GM12878 (cell line): ENCODE measurements around the gene EEFSEC. TPM values are rescaled to one million over a fixed set of nuclear protein-coding genes. Genes with fewer than 3 reads are reported as not detected.

Experiments used
- ATAC-seq: fragments of 200-7000 bp; cut with Tn5 transposase; 3 replicates; pipeline ENCODE4 v1.9.1; 2020; ENCODE audit warnings: mild to moderate bottlenecking, moderate library complexity
- BruUV-seq: library from RNA; stranded (reverse); fragments of 400-500 nt; replicated peaks from 2 replicates; lab custom pipeline; 2021; lab: Mats Ljungman, UMichigan
- CTCF ChIA-PET: fragments of 300-600 bp; sonication (Branson Sonifier 250); formaldehyde crosslinking; extraction: SDS; loops from one replicate; lab custom pipeline; 2021; ENCODE audit warnings: inconsistent platforms; lab: Yijun Ruan, JAX
- POLR2A ChIA-PET: fragments of 350-600 bp; formaldehyde crosslinking; extraction: SDS; loops from one replicate; lab custom pipeline; 2021; ENCODE audit warnings: inconsistent platforms; lab: Charles Lee
- RAD21 ChIA-PET: fragments of 300-600 bp; sonication (Branson Sonifier 250); formaldehyde crosslinking; loops from one replicate; lab custom pipeline; 2023; ENCODE audit warnings: antibody characterized with exemption; ENCODE audit not compliant: unreplicated experiment; lab: Charles Lee
- SMC1A ChIA-PET: fragments of 300-600 bp; sonication (Branson Sonifier 250); formaldehyde crosslinking; loops from one replicate; lab custom pipeline; 2023; ENCODE audit not compliant: unreplicated experiment, uncharacterized antibody; lab: Charles Lee
- DNase-seq: peaks from one replicate; pipeline ENCODE4 v3.0.0-alpha.2; 2011; ENCODE audit warnings: low read depth, low spot score
- FAIRE-seq: peaks from 3 replicates; lab custom pipeline; 2011; peaks lifted over from hg19 to GRCh38; lab: Jason Lieb, UNC
- H2AFZ ChIP-seq: 2 replicates; pipeline ENCODE4 v1.6.0; 2011; ENCODE audit warnings: low read depth, low read length, control low read depth; ENCODE audit not compliant: control insufficient read depth
- H3K27ac ChIP-seq: 2 replicates; pipeline ENCODE4 v1.5.1; 2011; ENCODE audit warnings: control low read depth; ENCODE audit not compliant: control insufficient read depth, insufficient read depth
- H3K27me3 ChIP-seq, 2 experiments: replicated peaks in 1 of 2; 2 replicates each; pipeline versions ENCODE4 v1.6.0 to v1.6.1; 2011; ENCODE audit warnings: low read length in 1 of 2; ENCODE audit not compliant: control insufficient read depth in 2 of 2, insufficient read depth in 2 of 2
- H3K36me3 ChIP-seq, 2 experiments: 2 replicates each; pipeline ENCODE4 v1.5.1; 2011; ENCODE audit warnings: low read length in 1 of 2; ENCODE audit not compliant: control insufficient read depth in 2 of 2, insufficient read depth in 2 of 2
- H3K4me1 ChIP-seq: 2 replicates; pipeline ENCODE4 v1.6.1; 2011; ENCODE audit warnings: mild to moderate bottlenecking, low read length, moderate library complexity, mixed read lengths; ENCODE audit not compliant: control insufficient read depth, insufficient read depth
- H3K4me2 ChIP-seq: 2 replicates; pipeline ENCODE4 v1.6.0; 2011; ENCODE audit warnings: control low read depth; ENCODE audit not compliant: control insufficient read depth, insufficient read depth
- H3K4me3 ChIP-seq: fragments of 200-600 bp; sonication (generic); 2 replicates; pipeline ENCODE4 v1.5.1; 2016
- H3K79me2 ChIP-seq: 2 replicates; pipeline ENCODE4 v1.6.0; 2011; ENCODE audit warnings: low read length; ENCODE audit not compliant: control insufficient read depth, insufficient read depth
- H3K9ac ChIP-seq: 2 replicates; pipeline ENCODE4 v1.8.0; 2011; ENCODE audit warnings: low read length, control low read depth, mixed read lengths; ENCODE audit not compliant: control insufficient read depth, insufficient read depth
- H3K9me3 ChIP-seq: replicated peaks from 3 replicates; pipeline ENCODE4 v1.5.1; 2011; ENCODE audit warnings: mild to moderate bottlenecking, low read length; ENCODE audit not compliant: control insufficient read depth, insufficient read depth
- H4K20me1 ChIP-seq: 2 replicates; pipeline ENCODE4 v1.6.0; 2011; ENCODE audit not compliant: control insufficient read depth, insufficient read depth
- BCLAF1 ChIP-seq: fragments of 450-650 bp; IDR thresholded peaks from 2 replicates; pipeline ENCODE4 v1.6.1; 2017; ENCODE audit warnings: antibody characterized with exemption, mild to moderate bottlenecking, moderate library complexity
- CHD2 ChIP-seq: IDR thresholded peaks from 2 replicates; pipeline ENCODE4 v1.6.1; 2011; ENCODE audit warnings: low read depth, low read length, improper control_type of control experiment, borderline replicate concordance
- JUND ChIP-seq: IDR thresholded peaks from 2 replicates; pipeline ENCODE4 v1.6.1; 2012; ENCODE audit warnings: low read depth, mild to moderate bottlenecking, low read length, improper control_type of control experiment, moderate library complexity
- KDM1A ChIP-seq: fragments of 200-600 bp; sonication (generic); IDR thresholded peaks from 2 replicates; pipeline ENCODE4 v1.6.1; 2016; ENCODE audit warnings: borderline replicate concordance
- MTA2 ChIP-seq: fragments of 450-650 bp; IDR thresholded peaks from 2 replicates; pipeline ENCODE4 v1.6.1; 2016; ENCODE audit warnings: low read depth, mild to moderate bottlenecking, moderate library complexity
- NFYB ChIP-seq: IDR thresholded peaks from 2 replicates; pipeline ENCODE4 v1.6.1; 2011; ENCODE audit warnings: low read depth, mild to moderate bottlenecking, low read length, improper control_type of control experiment, moderate library complexity; ENCODE audit not compliant: insufficient read depth
- RCOR1 ChIP-seq: conservative IDR thresholded peaks from 2 replicates; pipeline ENCODE4 v1.6.1; 2012; ENCODE audit warnings: low read depth, low read length, improper control_type of control experiment
- SMAD1 ChIP-seq: fragments of 450-650 bp; IDR thresholded peaks from 2 replicates; pipeline ENCODE4 v1.6.1; 2018; ENCODE audit warnings: mild to moderate bottlenecking, low read depth; ENCODE audit not compliant: partially characterized antibody
- SRF ChIP-seq, 2 experiments: IDR thresholded peaks; 2 replicates each; pipeline ENCODE4 v1.6.1; 2011; ENCODE audit warnings: low read depth in 2 of 2, low read length in 2 of 2, mild to moderate bottlenecking in 1 of 2, moderate library complexity in 1 of 2
- ZNF592 ChIP-seq: fragments of 450-650 bp; IDR thresholded peaks from 2 replicates; pipeline ENCODE4 v1.6.1; 2017; ENCODE audit warnings: mild to moderate bottlenecking, moderate library complexity
- WGBS: methylation state at CpG from one replicate; pipeline ENCODE4 v1.1.6; 2016; ENCODE audit warnings: low lambda C conversion rate; ENCODE audit not compliant: insufficient replicate concordance, insufficient coverage; ENCODE audit errors: missing lambda C conversion rate; 5-methylcytosine and 5-hydroxymethylcytosine counted together
- in situ Hi-C: fragments of 300-500 bp; cut with MboI; formaldehyde crosslinking; loops from 9 replicates; pipeline ENCODE4 v1.14.3; 2018; ENCODE audit warnings: mixed read lengths
- intact Hi-C: fragments of 100-400 bp; cut with micrococcal nuclease; formaldehyde crosslinking; loops from one replicate; pipeline ENCODE4 v1.14.2; 2022; ENCODE audit not compliant: unreplicated experiment
- polyA plus RNA-seq, 11 experiments: library from polyadenylated mRNA; depleted of rRNA in 4 of 11; unstranded in 6 of 11; stranded (reverse) in 5 of 11; fragments of >200 nt; fragmentation: Nextera tagmentation in 4 of 11; fragmentation: Illumina TruSeq in 1 of 11; extraction: Ambion mirVana in 4 of 11; extraction: Trizol in 1 of 11; gene quantifications; 1 replicate in 1 of 11; 2 replicates in 10 of 11; pipeline versions ENCODE4 v1.2.1 to v1.2.3, GENCODE V29; 2011 to 2016; ENCODE audit warnings: inconsistent platforms in 2 of 11, missing spikeins in 2 of 11, low read depth in 1 of 11
- total RNA-seq, 4 experiments: library from RNA; depleted of rRNA in 3 of 4; stranded (reverse); fragments of >200 nt in 3 of 4; fragmentation: Illumina TruSeq in 1 of 4; extraction: Trizol in 1 of 4; gene quantifications; 2 replicates each; pipeline versions ENCODE4 v1.2.1 to v1.2.3, GENCODE V29; 2013 to 2021

EEFSEC gene
- total and polyA plus RNA-seq, 10 of the 15 experiments (the other 5 are each of a cell fraction or from before 2014, with no cell fraction given), result 0.29 to 29.1 (median 16.1) TPM

DNA sequence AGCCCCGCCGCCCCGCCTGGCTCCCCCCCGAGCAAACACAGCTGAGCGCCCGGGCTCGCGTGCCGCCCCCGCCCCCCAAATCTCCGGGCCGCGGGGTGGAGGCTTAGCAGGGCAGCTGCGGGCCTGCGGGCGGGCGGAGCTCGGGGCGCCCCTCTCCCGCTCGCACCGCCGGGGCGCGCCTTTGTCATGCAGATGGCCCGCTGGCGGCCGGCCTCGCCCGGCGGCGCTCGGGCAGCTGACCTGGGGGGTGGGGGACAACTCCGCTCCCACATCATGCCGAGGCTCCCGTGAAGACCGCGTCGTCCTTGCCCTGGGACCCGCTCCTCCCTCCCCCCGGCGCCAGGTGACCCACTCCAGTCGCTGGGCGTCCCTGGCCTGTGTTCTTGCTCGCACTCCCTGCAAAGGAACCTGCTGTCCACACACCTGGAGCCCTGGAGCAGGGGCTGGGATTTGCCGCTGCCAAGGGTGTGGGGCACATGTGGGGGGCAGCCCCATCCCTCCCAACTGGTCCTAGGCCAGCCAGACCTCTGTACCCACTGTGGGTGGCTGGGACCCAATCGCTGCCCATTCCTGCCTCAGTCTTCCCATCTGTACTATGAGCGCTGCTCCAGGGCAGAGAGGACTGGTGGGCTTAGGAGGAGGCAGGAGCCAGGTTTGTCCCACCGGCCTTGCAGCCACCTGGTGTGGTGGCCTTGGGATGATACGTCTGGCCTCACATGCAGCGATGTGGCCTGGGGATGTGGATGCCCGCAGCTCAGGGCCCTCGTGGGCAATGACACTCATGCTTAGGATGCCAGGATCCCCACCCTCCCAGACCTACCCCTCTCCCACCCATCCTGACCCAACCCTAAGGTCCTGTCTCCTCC, 279.9 kb downstream of the EEFSEC start:
- RAD21 ChIA-PET, result interaction anchor here (1.5 kb wide), 1 partner anchor 64 kb away, joined by 3 read pairs; no protein-coding TSS in a partner anchor
- no peak overlapping the region for H2AFZ ChIP-seq
- intact Hi-C loops (no loop called here), in situ Hi-C loops (no loop called here)
- POLR2A ChIA-PET, result no interaction called here
- FAIRE-seq (no peak), DNase-seq (no peak), ATAC-seq (no peak)
- CTCF ChIA-PET, result interaction anchor here (1.2 kb wide), 1 partner anchor 64 kb away, joined by 4 read pairs; no protein-coding TSS in a partner anchor
- BruUV-seq, result no TSS peak
- H3K4me2 ChIP-seq, result no peak overlapping the region
- no peaks in the 10 kb centered on the region for H3K36me3 ChIP-seq
- SMC1A ChIA-PET, result no interaction called here
- H3K27me3 ChIP-seq, result peaks cover 2 to 17% of the 10 kb centered on the region in 2 experiments
- H4K20me1 ChIP-seq, result no peaks in the 10 kb centered on the region; the same call in 1 of the 2 replicates
- H3K27ac ChIP-seq, result no peak overlapping the region
- no peaks in the 10 kb centered on the region for H3K9me3 ChIP-seq
- H3K4me3 ChIP-seq, result no peak overlapping the region
- TF ChIP-seq NFYB (no peak), KDM1A (no peak), JUND (no peak), SMAD1 (no peak), ZNF592 (no peak), CHD2 (no peak), MTA2 (no peak), BCLAF1 (no peak), RCOR1 (no peak), SRF (IDR thresholded peaks at IDR 0.05; ENCODE audit: low read depth in 2 of 2, low read length in 2 of 2) (no peak)
- no peaks in the 10 kb centered on the region for H3K79me2 ChIP-seq
- 44% methylated on average over 18 of the region's 53 CpGs for WGBS
- no peak overlapping the region for H3K9ac ChIP-seq
- H3K4me1 ChIP-seq, result no peaks in the 10 kb centered on the region
